DOHH2 (cell line): ENCODE measurements around the gene CREBBP.

ENCODE experiments used
- H3F3A ChIP-seq: fragments of 200-600 bp; sonication (generic), shearing (Covaris generic); 2 replicates; pipeline ENCODE4 v1.6.0; 2016; ENCODE audit warnings: antibody characterized with exemption, mild to moderate bottlenecking; ENCODE audit not compliant: control insufficient read depth, insufficient read depth
- H3K27ac ChIP-seq: fragments of 200-600 bp; sonication (generic); 2 replicates; pipeline ENCODE4 v1.5.1; 2014; ENCODE audit warnings: low read depth, mild to moderate bottlenecking, low read length, moderate library complexity
- H3K27me3 ChIP-seq: fragments of 200-600 bp; sonication (generic); 2 replicates; pipeline ENCODE4 v1.6.1; 2014; ENCODE audit warnings: mild to moderate bottlenecking, low read length, mixed read lengths; ENCODE audit not compliant: control insufficient read depth
- H3K36me3 ChIP-seq: fragments of 200-600 bp; sonication (generic); 2 replicates; pipeline ENCODE4 v1.6.1; 2014; ENCODE audit warnings: mild to moderate bottlenecking, low read length, moderate library complexity, mixed read lengths; ENCODE audit not compliant: control insufficient read depth
- H3K4me1 ChIP-seq: fragments of 200-600 bp; sonication (generic); 2 replicates; pipeline ENCODE4 v1.6.1; 2014; ENCODE audit warnings: mild to moderate bottlenecking, low read length, mixed read lengths; ENCODE audit not compliant: control insufficient read depth
- H3K4me2 ChIP-seq: fragments of 200-600 bp; sonication (generic); 2 replicates; pipeline ENCODE4 v1.6.0; 2014; ENCODE audit warnings: mild to moderate bottlenecking, low read length, moderate library complexity
- H3K4me3 ChIP-seq: fragments of 200-600 bp; sonication (generic); 2 replicates; pipeline ENCODE4 v1.5.1; 2014; ENCODE audit warnings: mild to moderate bottlenecking, low read length, mixed read lengths
- H3K79me2 ChIP-seq: fragments of 200-600 bp; sonication (generic); 2 replicates; pipeline ENCODE4 v1.6.1; 2014; ENCODE audit warnings: mild to moderate bottlenecking, low read length, mixed read lengths; ENCODE audit not compliant: control insufficient read depth
- H3K9me2 ChIP-seq: fragments of 200-600 bp; sonication (generic); replicated peaks from 2 replicates; pipeline ENCODE4 v1.6.1; 2014; ENCODE audit warnings: mild to moderate bottlenecking, low read length, mixed read lengths; ENCODE audit not compliant: control insufficient read depth
- H3K9me3 ChIP-seq: fragments of 200-600 bp; sonication (generic); 2 replicates; pipeline ENCODE4 v1.6.1; 2014; ENCODE audit warnings: antibody characterized with exemption, low read length, mixed read lengths; ENCODE audit not compliant: control insufficient read depth, insufficient read depth
- H4K20me1 ChIP-seq: fragments of 200-600 bp; sonication (generic); 2 replicates; pipeline ENCODE4 v1.6.0; 2014; ENCODE audit warnings: low read depth, mild to moderate bottlenecking, antibody characterized with exemption, low read length, moderate library complexity; ENCODE audit not compliant: control insufficient read depth, insufficient read depth
- EZH2phosphoT487 ChIP-seq: fragments of 200-600 bp; sonication (generic); IDR thresholded peaks from 2 replicates; pipeline ENCODE4 v1.6.1; 2017; ENCODE audit warnings: borderline replicate concordance, mild to moderate bottlenecking, antibody characterized with exemption, low read length, moderate library complexity, mixed read lengths
- TF ChIP-seq, protein P1 (sequence below): fragments of 200-600 bp; sonication (generic); IDR thresholded peaks from one replicate; pipeline ENCODE4 v1.5.1; 2014; ENCODE audit warnings: antibody characterized with exemption, mild to moderate bottlenecking, low read depth, low read length; ENCODE audit not compliant: poor library complexity, severe bottlenecking

The CREBBP gene

DNA sequence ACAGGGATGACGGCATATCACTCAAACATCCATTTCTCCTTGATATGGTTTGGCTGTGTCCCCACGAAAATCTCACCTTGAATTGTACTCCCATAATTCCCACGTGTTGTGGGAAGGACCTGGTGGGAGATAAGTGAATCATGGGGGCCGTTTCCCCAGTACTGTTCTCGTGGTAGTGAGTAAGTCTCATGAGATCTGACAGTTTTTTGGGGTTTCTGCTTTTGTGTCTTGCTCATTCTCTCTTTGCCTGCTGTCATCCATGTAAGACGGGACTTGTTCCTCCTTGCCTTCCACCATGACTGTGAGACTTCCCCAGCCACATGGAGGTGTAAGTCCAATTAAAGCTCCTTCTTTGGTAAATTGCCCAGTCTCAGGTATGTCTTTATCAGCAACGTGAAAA, 193.5 kb downstream of the CREBBP start:
- no peaks in the 10 kb centered on the region for H3K9me2 ChIP-seq
- H3K79me2 ChIP-seq, result peaks cover 23% of the 10 kb centered on the region
- H3K4me2 ChIP-seq, result no peak overlapping the region
- no peaks in the 10 kb centered on the region for H3F3A ChIP-seq
- H3K27ac ChIP-seq, result no peak overlapping the region
- TF ChIP-seq EZH2phosphoT487, result no peak
- TF ChIP-seq, protein P1, sequence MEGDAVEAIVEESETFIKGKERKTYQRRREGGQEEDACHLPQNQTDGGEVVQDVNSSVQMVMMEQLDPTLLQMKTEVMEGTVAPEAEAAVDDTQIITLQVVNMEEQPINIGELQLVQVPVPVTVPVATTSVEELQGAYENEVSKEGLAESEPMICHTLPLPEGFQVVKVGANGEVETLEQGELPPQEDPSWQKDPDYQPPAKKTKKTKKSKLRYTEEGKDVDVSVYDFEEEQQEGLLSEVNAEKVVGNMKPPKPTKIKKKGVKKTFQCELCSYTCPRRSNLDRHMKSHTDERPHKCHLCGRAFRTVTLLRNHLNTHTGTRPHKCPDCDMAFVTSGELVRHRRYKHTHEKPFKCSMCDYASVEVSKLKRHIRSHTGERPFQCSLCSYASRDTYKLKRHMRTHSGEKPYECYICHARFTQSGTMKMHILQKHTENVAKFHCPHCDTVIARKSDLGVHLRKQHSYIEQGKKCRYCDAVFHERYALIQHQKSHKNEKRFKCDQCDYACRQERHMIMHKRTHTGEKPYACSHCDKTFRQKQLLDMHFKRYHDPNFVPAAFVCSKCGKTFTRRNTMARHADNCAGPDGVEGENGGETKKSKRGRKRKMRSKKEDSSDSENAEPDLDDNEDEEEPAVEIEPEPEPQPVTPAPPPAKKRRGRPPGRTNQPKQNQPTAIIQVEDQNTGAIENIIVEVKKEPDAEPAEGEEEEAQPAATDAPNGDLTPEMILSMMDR, result no peak
- H4K20me1 ChIP-seq, result peaks cover 4% of the 10 kb centered on the region; the same call in 1 of the 2 replicates
- peaks cover 90% of the 10 kb centered on the region for H3K36me3 ChIP-seq
- no peaks in the 10 kb centered on the region for H3K9me3 ChIP-seq
- H3K4me1 ChIP-seq, result 0 out of 2 replicates have a peak, but pooled peaks cover 3% of the 10 kb centered on the region
- no peak overlapping the region for H3K4me3 ChIP-seq
- no peaks in the 10 kb centered on the region for H3K27me3 ChIP-seq

DNA sequence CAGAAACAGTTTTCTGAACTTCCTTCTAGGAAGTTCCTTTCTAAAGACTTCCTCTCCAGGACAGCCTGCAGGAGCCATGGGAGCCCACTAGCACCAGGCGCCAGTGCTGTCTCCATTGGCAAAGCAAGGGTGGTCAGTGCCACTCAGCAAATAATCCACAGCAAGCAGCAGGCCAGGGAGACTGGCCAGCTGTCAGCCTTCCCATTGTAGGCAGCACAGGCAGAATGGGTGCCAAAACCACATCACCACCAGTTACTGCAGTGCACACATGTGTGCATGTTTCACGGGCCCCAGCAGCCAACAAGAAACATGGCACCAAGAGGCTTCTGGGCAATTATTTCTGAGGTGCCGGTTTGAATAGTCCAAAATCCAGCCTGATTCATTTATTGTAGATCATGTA, 199.3 kb downstream of the CREBBP start:
- peaks cover 6% of the 10 kb centered on the region; the same call in 1 of the 2 replicates for H3K79me2 ChIP-seq
- no peak for TF ChIP-seq EZH2phosphoT487
- TF ChIP-seq, protein P1, result no peak
- H3K4me1 ChIP-seq, result no peaks in the 10 kb centered on the region
- H3K27ac ChIP-seq, result no peak overlapping the region
- H3K4me2 ChIP-seq, result no peak overlapping the region
- no peaks in the 10 kb centered on the region for H4K20me1 ChIP-seq
- no peaks in the 10 kb centered on the region for H3K27me3 ChIP-seq
- H3K9me2 ChIP-seq, result no peaks in the 10 kb centered on the region
- H3F3A ChIP-seq, result no peaks in the 10 kb centered on the region
- no peak overlapping the region for H3K4me3 ChIP-seq
- H3K9me3 ChIP-seq, result no peaks in the 10 kb centered on the region
- peaks cover 93% of the 10 kb centered on the region for H3K36me3 ChIP-seq

DNA sequence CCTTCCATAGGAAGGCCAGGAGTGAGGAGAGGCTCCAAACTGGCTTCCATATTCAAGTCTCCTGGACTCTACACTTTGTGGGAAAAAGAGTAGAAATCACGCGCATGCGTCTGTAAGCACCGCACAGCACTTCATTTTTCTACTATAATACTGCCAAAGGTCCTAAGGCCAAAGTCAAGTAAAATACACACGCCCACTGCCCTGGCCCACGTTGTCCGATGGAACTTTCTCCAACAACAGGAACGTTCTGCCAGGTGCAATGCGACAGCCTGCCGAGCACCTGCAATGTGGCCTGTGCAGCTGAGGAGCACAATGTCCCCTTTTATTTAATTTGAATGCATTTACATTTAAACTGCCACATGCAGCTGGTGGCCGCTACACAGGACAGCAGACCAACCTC, 202.5 kb downstream of the CREBBP start:
- no peak overlapping the region for H3K4me2 ChIP-seq
- no peaks in the 10 kb centered on the region for H3K9me3 ChIP-seq
- no peaks in the 10 kb centered on the region for H4K20me1 ChIP-seq
- H3K9me2 ChIP-seq, result no peaks in the 10 kb centered on the region
- no peaks in the 10 kb centered on the region for H3K27me3 ChIP-seq
- H3K27ac ChIP-seq, result no peak overlapping the region
- no peak overlapping the region for H3K4me3 ChIP-seq
- TF ChIP-seq, protein P1, result no peak
- TF ChIP-seq EZH2phosphoT487, result no peak
- H3F3A ChIP-seq, result no peaks in the 10 kb centered on the region
- H3K79me2 ChIP-seq, result peaks cover 6% of the 10 kb centered on the region; the same call in 1 of the 2 replicates
- H3K36me3 ChIP-seq, result peaks cover 95% of the 10 kb centered on the region
- H3K4me1 ChIP-seq, result no peaks in the 10 kb centered on the region
